Stimulated activated naive CD8-positive, alpha-beta T cell treated with anti-CD3 and anti-CD28 coated beads, Interleukin-15, amount 100 ng/mL, for 72 hours (primary cell): ENCODE results near the gene CDA.

Experiments
- ATAC-seq: fragments of 150-1000 bp; cut with Tn5 transposase; 2 replicates; pipeline ENCODE4 v1.10.0; 2021; ENCODE audit warnings: mild to moderate bottlenecking, moderate library complexity
- DNase-seq, 2 donors: peaks; one replicate each; pipeline ENCODE4 v3.0.0; 2021 to 2022
- H3K27ac Mint-ChIP-seq, 2 donors: one replicate each; pipeline ENCODE4 v1.8.0; 2022; ENCODE audit warnings: mild to moderate bottlenecking in 2 of 2, mixed read lengths in 2 of 2, moderate library complexity in 2 of 2
- H3K27me3 Mint-ChIP-seq: one replicate; pipeline ENCODE4 v1.8.0; 2022; ENCODE audit warnings: mixed read lengths
- H3K4me1 Mint-ChIP-seq: one replicate; pipeline ENCODE4 v1.8.0; 2022; ENCODE audit warnings: mild to moderate bottlenecking, mixed read lengths
- H3K4me3 Mint-ChIP-seq, 2 donors: one replicate each; pipeline ENCODE4 v1.8.0; 2022; ENCODE audit warnings: mild to moderate bottlenecking in 2 of 2, mixed read lengths in 2 of 2, moderate library complexity in 1 of 2
- H3K9me3 Mint-ChIP-seq, 2 donors: one replicate each; pipeline ENCODE4 v1.8.0; 2022; ENCODE audit warnings: mixed read lengths in 2 of 2

CDA gene

DNA sequence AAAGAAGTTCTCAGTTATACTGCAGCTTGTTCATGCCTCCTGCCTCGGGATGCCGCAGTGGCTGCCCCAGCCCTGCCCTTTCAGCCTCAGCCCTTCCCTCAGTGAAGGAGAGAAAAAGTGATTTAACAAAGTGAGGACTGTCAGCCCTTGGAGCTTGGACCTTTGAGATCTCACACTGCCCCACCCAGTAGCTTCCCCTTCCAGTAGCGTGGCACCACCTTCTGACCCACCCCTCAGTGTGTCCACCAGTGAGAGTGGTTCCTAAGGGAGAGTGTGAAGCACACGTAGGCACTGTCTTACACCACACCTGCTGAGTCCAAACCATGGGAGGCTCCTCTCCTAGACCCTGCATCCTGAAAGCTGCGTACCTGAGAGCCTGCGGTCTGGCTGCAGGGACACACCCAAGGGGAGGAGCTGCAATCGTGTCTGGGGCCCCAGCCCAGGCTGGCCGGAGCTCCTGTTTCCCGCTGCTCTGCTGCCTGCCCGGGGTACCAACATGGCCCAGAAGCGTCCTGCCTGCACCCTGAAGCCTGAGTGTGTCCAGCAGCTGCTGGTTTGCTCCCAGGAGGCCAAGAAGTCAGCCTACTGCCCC lies at the start of gene CDA:
TSS of gene CDA (plus strand) at position 464 of the 592 bp plus-strand sequence. CDS start at position 497, 33 bp downstream.
- ATAC-seq (no peak), DNase-seq (no peak)
- Mint-ChIP-seq H3K9me3 (no peaks in the 10 kb centered on the region), H3K4me1 (peaks cover 14% of the 10 kb centered on the region), H3K27ac (no peak within 1 kb of the TSS), H3K27me3 (peaks cover 82% of the 10 kb centered on the region), H3K4me3 (no peak within 1 kb of the TSS)

DNA sequence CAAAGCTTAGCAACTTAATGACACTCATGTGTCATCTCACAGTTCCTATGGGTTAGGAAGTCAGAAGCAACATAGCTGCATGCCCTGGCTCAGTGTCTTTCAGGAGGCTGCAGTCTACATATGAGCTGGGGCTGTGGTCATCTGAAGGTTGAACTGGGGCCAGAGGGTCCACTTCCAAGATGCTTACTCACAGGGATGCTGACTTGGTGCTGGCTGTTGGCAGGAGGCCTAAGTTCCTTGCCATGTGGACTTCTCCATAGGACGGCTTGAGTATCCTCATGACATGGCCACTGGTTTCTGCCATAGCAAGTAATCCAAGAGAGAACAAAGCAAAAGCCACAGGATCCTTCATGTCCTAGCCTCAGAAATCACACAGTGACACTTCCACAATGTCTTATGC lies 48.6 kb upstream of the CDA start:
- H3K4me3 Mint-ChIP-seq = no peak overlapping the region
- peaks cover 68% of the 10 kb centered on the region for H3K27me3 Mint-ChIP-seq
- H3K4me1 Mint-ChIP-seq = no peaks in the 10 kb centered on the region
- DNase-seq (no peak), ATAC-seq (no peak)
- H3K27ac Mint-ChIP-seq = no peak overlapping the region
- H3K9me3 Mint-ChIP-seq = no peaks in the 10 kb centered on the region

DNA sequence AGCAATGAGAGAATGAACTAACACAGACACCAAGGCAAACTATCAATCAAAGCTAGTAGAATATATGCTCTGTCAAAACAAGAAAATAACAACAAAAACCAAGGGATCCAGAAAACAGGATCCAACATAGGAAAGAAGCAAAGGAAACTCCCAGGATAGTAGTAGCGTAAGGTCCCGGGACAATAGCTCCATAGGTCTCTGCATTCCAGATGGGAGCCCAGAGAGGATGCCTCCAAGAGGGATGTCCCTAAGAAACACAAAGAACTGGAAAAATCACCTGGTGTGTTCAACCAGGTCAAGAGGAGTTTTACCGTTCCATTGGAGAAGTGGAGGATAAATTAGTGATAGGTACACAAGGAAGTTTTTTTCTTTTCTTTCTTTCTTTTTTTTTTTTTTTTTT lies 42.3 kb upstream of the CDA start:
- H3K4me1 Mint-ChIP-seq = no peaks in the 10 kb centered on the region
- no peak overlapping the region for H3K27ac Mint-ChIP-seq
- DNase-seq = no peak
- ATAC-seq = no peak
- no peak overlapping the region for H3K4me3 Mint-ChIP-seq
- H3K27me3 Mint-ChIP-seq = peaks cover 72% of the 10 kb centered on the region
- no peaks in the 10 kb centered on the region for H3K9me3 Mint-ChIP-seq

DNA sequence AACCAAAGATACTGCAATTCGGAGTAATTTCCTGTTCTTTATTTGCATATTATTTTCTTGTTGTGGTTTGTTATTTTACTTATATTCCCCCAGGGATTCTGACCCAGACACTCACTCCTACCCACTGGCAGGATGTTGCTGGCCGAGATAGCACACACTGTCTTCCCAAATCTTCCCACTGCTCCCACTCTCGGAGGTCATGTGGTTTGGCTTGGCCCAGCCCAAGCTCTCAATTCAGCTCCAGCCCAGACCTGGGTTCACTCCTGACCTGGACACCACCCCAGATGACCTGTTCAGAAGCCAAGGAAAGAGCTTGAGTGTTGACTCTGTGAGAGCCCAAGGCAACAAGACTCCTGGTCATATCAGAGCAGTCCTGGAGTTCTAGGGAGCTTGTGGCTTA lies 37.7 kb upstream of the CDA start:
- peaks cover 5% of the 10 kb centered on the region for H3K4me1 Mint-ChIP-seq
- no peak overlapping the region for H3K4me3 Mint-ChIP-seq
- H3K27ac Mint-ChIP-seq = no peak overlapping the region

DNA sequence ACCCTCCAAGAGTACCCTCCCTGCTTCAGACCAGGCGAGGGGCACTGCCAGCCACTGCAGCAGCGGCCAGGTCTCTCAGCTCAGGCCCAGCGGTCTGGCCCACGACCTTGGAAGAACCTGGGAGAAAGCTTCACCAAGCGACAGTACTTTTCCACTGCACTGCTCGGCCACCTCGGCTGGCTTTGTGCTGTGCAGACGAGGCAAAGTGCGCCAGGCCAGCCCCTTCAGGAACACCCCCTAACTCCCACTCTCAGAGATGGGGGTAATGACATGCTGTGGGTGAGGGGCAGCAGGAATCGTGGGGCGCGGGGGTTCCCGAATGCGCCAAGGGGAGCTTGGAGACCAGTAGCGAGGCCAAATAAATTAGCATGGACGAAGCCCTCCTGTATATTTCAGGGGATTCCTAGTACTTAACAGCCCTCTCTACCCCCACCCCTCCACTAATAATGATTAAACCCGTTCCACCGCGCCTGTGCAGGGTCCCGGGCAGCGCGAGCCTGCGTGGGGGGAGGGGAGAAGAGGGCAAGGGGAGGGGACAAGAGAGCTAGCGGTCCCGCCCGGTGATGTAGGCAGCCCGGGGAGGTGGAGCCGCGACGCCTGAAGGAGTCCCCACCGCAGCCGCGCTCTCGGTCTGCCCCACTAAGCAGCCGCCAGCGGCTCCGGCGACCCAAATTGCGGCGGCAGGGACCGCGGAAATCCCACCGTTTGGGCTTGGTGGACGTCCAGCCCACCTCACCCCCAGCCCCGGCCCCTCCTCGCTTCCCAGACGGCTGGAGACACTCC lies 36.8 kb upstream of the CDA start, which contains the start of gene FAM43B:
TSS of gene FAM43B (plus strand) at position 629 of the 783 bp plus-strand sequence. CDS start 401 bp downstream, outside the sequence.
- peaks cover 40% of the 10 kb centered on the region for H3K27me3 Mint-ChIP-seq
- no peak for DNase-seq
- H3K9me3 Mint-ChIP-seq = no peaks in the 10 kb centered on the region
- peak within 1 kb of the TSS in 1 of 2 donors; percentile 42 for H3K4me3 Mint-ChIP-seq
- no peak within 1 kb of the TSS for H3K27ac Mint-ChIP-seq
- ATAC-seq = peak; percentile 35
- peaks cover 5% of the 10 kb centered on the region for H3K4me1 Mint-ChIP-seq

More for the DNA sequence above, 37.7 kb upstream of the CDA start:
- no peaks in the 10 kb centered on the region for H3K9me3 Mint-ChIP-seq
- no peak for ATAC-seq
- DNase-seq = no peak
- H3K27me3 Mint-ChIP-seq = peaks cover 48% of the 10 kb centered on the region

DNA sequence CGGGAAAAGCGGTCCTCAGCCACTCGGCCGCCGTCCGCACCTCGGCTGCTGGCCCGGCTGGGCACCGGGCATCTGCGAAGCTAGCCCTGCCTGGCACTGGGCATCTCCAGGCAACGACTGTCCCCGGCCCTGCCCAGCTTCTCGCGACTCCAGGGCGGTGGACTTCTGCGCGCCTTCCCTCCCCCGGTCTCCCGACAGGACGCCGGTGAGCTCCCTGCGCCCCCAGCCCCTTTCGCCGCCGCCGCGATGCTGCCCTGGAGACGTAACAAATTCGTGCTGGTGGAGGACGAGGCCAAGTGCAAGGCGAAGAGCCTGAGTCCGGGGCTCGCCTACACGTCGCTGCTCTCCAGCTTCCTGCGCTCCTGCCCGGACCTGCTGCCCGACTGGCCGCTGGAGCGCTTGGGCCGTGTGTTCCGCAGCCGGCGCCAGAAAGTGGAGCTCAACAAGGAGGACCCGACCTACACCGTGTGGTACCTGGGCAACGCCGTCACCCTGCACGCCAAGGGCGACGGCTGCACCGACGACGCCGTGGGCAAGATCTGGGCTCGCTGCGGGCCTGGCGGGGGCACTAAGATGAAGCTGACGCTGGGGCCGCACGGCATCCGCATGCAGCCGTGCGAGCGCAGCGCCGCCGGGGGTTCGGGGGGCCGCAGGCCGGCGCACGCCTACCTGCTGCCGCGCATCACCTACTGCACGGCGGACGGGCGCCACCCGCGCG lies 36.0 kb upstream of the CDA start:
- no peak overlapping the region for H3K27ac Mint-ChIP-seq
- DNase-seq = no peak
- H3K4me3 Mint-ChIP-seq = peak overlapping the region in 1 of 2 donors; percentile 22
- ATAC-seq = no peak
- no peaks in the 10 kb centered on the region for H3K9me3 Mint-ChIP-seq
- peaks cover 5% of the 10 kb centered on the region for H3K4me1 Mint-ChIP-seq
- H3K27me3 Mint-ChIP-seq = peaks cover 38% of the 10 kb centered on the region

DNA sequence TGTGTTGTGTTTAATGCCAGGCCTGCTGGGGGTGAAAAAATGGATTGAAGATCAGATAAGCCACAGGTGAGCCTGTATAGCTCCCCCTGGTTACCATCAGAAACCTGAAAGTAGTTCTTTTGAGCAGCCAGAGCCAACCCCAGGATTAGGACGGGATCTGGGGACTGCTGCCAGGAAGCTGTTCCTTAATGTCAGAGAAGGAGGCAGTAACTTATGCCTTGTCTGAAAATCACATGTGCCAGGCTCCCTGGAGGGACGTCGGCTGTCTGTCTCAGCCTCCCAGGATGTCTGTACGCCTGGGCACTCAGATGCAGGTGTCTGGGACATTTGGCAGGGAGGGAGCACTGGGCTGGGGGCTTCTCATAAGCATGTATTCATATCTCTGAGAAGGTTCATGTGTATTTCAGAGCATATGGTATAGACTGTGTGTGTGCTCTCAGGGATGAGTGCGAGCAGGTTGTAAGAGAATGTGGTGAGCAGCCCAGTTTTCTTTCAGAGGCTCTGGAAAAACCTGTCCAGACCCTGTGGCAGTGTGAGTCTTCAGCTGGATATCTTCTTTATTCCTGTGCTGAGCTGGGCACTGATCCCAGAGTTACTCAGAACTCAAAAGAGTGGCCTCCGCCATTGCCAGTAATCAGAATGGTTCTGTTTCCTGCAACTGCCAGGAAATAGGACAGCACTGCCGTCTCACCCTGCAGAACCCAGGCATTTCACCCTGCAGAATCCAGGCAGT lies 33.7 kb upstream of the CDA start:
- no peak for ATAC-seq
- Mint-ChIP-seq H3K27me3 (peaks cover 27% of the 10 kb centered on the region), H3K9me3 (no peaks in the 10 kb centered on the region), H3K4me1 (peaks cover 5% of the 10 kb centered on the region), H3K4me3 (no peak overlapping the region), H3K27ac (no peak overlapping the region)
- no peak for DNase-seq

DNA sequence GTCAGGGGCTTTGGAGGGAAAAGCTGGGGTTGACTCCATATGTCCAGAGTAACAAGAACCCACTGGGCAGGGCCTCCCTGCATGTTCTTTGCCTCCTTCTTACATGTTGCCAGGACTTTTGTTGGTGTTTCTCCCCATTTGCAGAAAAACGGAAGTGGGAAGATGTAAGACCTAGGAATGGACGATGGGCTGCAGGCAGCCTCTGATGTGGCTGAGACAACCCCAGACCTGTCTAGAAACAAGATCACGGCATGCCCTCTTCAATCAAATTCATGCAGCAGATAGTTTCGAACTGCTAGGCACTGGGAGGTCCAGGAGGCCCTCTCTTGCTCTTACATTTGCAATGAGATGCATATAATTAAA lies 33.2 kb upstream of the CDA start:
- Mint-ChIP-seq H3K27me3 (peaks cover 25% of the 10 kb centered on the region), H3K4me1 (peaks cover 5% of the 10 kb centered on the region), H3K4me3 (no peak overlapping the region), H3K27ac (no peak overlapping the region), H3K9me3 (no peaks in the 10 kb centered on the region)
- DNase-seq = no peak
- no peak for ATAC-seq

DNA sequence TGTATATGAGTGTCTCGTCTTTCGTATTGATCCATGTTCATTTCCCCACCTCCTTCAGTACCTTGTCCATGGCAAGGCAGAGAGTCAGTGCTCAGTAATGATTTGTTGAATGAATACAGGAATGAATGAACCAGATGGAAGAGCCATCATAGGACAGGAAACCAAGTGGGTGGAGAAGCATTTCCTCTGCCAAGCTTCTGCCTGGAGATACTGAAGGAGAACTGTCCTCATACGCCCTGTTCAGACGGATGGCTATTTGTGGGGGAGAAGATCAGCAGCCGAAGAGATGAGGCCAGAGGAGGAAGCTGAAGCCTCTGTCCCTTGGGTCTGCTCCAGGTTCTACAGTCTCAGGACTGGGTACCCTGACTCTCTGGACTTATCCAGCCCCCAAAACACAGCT lies 30.7 kb upstream of the CDA start:
- Mint-ChIP-seq H3K4me1 (peaks cover 5% of the 10 kb centered on the region), H3K4me3 (no peak overlapping the region), H3K27me3 (peaks cover 22% of the 10 kb centered on the region), H3K27ac (no peak overlapping the region), H3K9me3 (no peaks in the 10 kb centered on the region)
- DNase-seq = no peak
- ATAC-seq = no peak

- ATAC-seq (no peak), DNase-seq (no peak)
- no peaks in the 10 kb centered on the region for H3K4me1 Mint-ChIP-seq
- no peaks in the 10 kb centered on the region for H3K9me3 Mint-ChIP-seq
- H3K27ac Mint-ChIP-seq = no peak overlapping the region
- H3K4me3 Mint-ChIP-seq = no peak overlapping the region
- peaks cover 39% of the 10 kb centered on the region for H3K27me3 Mint-ChIP-seq
These were observed 27.9 kb upstream of the CDA start for GRCh38 chr1:20560966-20561365.

GRCh38 chr1:20565234-20565633 lies 23.7 kb upstream of the CDA start:
- peaks cover 68% of the 10 kb centered on the region for H3K27me3 Mint-ChIP-seq
- no peak overlapping the region for H3K4me3 Mint-ChIP-seq
- no peak for DNase-seq
- ATAC-seq = no peak
- peaks cover 0 to 7% of the 10 kb centered on the region in 2 donors for H3K9me3 Mint-ChIP-seq
- H3K27ac Mint-ChIP-seq = peak overlapping the region in 1 of 2 donors; percentile 1
- H3K4me1 Mint-ChIP-seq = no peaks in the 10 kb centered on the region

DNA sequence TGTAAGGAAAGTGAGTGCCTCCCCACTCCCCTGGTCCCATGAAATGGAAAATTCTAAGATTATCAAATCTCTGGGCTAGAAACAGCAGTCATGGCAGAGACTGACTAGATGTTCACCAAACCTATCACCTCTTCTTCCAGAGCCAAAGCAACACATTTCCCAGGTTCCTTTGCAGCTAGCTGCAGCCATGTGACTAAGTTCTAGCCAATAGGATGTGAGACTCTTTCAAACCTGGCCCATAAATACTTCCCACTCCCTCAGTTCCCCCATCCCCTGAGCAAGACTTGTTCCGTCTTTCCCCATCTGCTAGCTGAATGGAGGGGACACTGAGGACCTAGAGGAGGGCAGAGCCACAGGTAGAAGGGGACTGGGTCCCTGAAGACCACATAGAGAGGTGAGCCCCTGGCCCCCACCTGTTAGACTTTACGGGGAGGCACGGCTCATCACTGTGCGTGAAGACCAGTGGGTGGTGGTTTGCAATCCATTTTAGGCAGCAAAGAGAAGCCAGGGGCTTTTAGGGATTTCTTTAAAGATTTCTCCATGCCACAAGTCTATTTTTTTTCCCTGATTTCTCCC lies 19.3 kb upstream of the CDA start:
- H3K27me3 Mint-ChIP-seq = peaks cover 53% of the 10 kb centered on the region

GRCh38 chr1:20571427-20571826 lies 17.5 kb upstream of the CDA start:
- no peak overlapping the region for H3K4me3 Mint-ChIP-seq
- DNase-seq (no peak), ATAC-seq (no peak)
- peaks cover 0 to 22% of the 10 kb centered on the region in 2 donors for H3K9me3 Mint-ChIP-seq
- H3K4me1 Mint-ChIP-seq = peaks cover 20% of the 10 kb centered on the region
- peaks cover 54% of the 10 kb centered on the region for H3K27me3 Mint-ChIP-seq
- no peak overlapping the region for H3K27ac Mint-ChIP-seq

More for the DNA sequence above, 19.3 kb upstream of the CDA start:
- ATAC-seq (no peak), DNase-seq (no peak)
- Mint-ChIP-seq H3K4me3 (no peak overlapping the region), H3K9me3 (peaks cover 0 to 22% of the 10 kb centered on the region in 2 donors), H3K4me1 (peaks cover 13% of the 10 kb centered on the region), H3K27ac (no peak overlapping the region)

DNA sequence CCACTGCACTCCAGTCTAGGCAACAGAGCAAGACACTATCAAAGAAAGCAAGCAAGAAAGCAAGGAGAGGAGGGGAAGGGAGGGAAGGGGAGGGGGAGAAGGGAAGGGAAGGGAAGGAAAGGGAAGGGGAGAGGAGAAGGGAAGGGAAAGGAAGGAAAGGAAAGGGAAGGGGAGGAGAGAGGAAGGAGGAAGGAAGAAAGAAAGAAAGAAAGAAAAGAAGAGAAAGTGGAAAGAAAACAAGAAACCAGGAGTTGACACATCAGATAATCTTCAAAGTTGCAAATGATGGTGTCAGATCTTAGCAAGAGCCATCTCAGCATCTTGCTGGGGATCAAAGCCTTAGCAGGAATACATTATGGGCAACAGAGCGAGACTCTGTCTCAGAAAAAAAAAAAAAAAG lies 14.9 kb upstream of the CDA start:
- Mint-ChIP-seq H3K9me3 (peaks cover 0 to 22% of the 10 kb centered on the region in 2 donors), H3K27ac (no peak overlapping the region), H3K4me1 (peaks cover 20% of the 10 kb centered on the region)

More for the DNA sequence above, 14.9 kb upstream of the CDA start:
- ATAC-seq = no peak
- Mint-ChIP-seq H3K4me3 (no peak overlapping the region), H3K27me3 (peaks cover 39% of the 10 kb centered on the region)
- no peak for DNase-seq
